IPS-NIHi7 (cell line): Measurements from ENCODE around the gene GET3.
"Not testable (repeated sequence)": the region's sequence is repeated elsewhere in the genome, so short reads cannot be mapped to it uniquely, and the experiment has no call there.

Source experiments
- DNase-seq: peaks from one replicate; pipeline ENCODE4 v3.0.0; 2012; ENCODE audit warnings: mixed read lengths; ENCODE audit errors: extremely low spot score

Gene GET3

GRCh38 chr19:12736995-12737834, at the start of gene GET3:
GET3 (plus strand) TSS chr19:12737497; CDS start chr19:12737506, 9 bp downstream.
- peak; percentile 96 for DNase-seq

- no peak for DNase-seq
Observed at GRCh38 chr19:12689012-12689411, 48.3 kb upstream of the GET3 start.

DNA sequence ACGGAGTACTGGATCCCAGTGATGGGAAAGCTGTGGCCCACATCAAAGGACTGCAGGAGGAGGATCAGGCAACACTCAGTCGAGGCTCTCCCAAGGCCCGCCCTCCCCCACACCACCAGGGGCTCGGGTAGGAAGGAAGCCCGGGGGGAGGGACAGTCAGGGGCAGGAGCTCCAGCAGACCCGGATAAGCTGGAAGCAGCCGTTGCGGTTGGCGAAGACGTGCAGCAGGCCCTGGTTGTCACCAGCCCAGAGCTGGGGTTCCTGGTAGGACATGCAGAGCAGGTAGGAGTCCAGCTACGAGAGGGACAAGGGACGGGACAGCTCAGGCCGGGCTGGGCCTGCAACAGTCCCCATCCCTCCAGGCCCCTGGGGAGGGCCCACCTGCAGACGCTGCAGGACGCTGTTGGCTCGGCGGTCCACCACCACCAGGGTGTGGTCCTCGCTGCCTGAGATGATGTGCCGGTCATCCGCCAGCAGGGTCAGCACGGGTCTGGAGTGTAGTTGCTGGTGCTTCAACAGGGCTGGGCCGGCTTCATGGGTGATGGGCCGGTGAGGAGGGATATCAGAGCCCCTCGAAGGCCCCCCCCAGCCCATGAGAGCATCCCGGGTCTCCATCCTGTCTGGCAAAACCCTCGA, 47.6 kb upstream of the GET3 start:
- no peak for DNase-seq

GRCh38 chr19:12692960-12693359, 44.3 kb upstream of the GET3 start:
- DNase-seq: no peak

- no peak for DNase-seq
Observed at GRCh38 chr19:12694641-12695040, 42.7 kb upstream of the GET3 start.

- no peak for DNase-seq
Observed at GRCh38 chr19:12695096-12695495, 42.2 kb upstream of the GET3 start.

DNA sequence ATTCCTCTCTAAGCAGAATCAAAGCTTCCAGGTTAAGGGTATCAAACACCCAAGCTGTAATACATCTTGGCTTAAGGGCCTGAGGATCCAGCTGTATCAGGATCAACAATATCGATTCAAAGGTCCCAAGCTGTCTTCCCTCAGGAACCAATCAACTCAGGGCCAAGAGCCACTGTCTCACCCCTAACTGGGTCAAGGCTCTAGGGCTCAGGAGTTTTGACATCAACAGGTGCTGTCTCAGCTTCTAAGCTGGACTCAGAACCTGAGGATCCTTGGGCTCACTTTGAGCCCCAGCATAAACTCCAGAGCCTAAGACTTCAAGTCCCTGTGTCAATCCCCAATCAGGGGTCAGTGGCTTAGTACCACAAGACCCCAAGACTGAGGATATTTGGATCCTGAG, 41.8 kb upstream of the GET3 start:
- no peak for DNase-seq

DNA sequence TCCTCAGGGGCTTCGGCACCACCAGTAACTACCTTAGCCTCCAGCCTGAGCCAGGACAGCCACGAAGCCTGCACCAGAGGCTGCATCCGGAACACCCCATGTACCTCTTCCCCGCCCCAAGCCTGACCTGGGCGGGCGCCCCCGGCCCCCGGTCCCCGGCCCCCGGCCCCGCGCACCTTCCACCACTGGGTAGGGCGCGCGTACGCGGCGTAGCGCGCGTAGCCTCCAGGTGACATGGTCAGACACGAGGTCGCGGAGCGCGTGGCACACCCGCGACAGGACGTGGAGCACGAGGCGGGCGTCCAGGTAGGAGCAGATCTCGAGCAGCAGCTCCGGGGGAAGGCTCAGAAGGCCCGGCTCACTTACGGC, 41.3 kb upstream of the GET3 start:
- peak; percentile 16 for DNase-seq

- DNase-seq: peak; percentile 98
Observed at GRCh38 chr19:12696366-12697335, 40.6 kb upstream of the GET3 start, which contains the start of gene FBXW9. FBXW9 (minus strand) TSS chr19:12696631; CDS start chr19:12696581, 50 bp downstream.

DNA sequence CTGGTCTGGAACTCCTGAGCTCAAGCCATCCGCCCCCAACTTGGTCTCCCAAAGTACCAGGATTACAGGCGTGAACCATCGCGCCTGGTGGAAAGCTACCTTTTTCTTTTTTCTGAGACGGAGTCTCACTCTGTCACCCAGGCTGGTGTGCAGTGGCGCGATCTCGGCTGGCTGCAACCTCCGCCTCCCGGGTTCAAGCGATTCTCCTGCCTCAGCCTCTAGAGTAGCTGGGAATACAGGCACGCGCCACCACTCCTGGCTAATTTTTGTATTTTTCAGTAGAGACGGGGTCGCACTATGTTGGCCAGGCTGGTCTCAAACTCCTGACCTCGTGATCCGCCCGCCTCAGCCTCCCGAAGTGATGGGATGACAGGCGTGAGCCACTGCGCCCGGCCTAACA, 39.9 kb upstream of the GET3 start:
- DNase-seq: not testable (repeated sequence)

- no peak for DNase-seq
Observed at GRCh38 chr19:12698138-12698537, 39.2 kb upstream of the GET3 start.

DNA sequence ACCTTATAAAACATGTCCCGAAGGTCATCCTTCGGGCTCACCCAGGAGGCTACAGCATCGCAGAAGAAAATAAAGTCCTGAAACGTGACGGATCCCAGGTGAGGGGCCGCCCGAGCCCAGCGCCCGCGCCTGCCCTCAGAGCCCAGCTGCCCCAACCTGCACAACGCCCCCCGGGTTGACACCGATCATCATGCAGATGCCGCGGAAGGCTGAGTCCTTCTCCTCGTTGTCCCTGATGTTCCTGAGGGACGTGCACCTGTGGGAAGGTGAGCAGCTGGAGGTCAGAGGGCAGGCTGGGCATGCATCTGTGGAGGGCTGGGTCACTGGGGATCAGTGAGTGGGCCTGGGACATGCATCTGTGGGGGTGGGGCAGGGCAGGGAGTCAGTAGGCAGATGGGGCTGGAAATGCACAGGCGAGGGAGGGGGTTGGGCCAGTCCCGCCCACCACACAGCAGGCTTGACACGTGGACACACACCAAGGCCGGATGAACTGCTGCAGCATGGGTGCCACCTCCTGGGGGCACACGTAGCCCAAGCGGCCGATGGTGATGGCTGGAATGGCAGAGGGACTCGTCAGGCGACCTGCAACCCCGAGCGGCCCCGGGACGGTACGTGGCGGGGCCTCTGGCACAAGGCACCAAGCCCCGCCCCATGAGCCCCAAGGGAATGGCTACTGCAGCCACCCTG, 35.6 kb upstream of the GET3 start:
- DNase-seq: no peak

GRCh38 chr19:12703046-12703445, 34.3 kb upstream of the GET3 start:
- peak; percentile 95 for DNase-seq

DNA sequence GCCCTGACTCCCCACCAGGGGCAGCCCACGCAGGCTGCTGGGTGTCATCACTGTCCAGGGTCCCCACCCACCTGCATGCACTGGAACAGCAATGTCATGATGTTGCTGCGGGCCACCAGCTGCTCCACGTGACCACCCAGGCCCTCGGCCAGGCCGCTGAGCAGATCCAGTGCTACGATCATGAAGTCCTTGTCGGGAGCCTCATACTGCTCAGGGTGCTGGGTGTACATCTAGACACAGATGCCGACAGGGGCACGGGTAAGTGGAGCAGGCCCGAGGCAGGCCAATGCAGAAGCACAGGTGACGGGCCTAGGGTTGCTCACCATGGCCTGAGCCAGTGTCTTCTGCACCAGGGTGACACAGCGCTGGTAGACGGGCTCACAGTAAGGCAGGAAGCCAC, 32.1 kb upstream of the GET3 start:
- DNase-seq: no peak

DNA sequence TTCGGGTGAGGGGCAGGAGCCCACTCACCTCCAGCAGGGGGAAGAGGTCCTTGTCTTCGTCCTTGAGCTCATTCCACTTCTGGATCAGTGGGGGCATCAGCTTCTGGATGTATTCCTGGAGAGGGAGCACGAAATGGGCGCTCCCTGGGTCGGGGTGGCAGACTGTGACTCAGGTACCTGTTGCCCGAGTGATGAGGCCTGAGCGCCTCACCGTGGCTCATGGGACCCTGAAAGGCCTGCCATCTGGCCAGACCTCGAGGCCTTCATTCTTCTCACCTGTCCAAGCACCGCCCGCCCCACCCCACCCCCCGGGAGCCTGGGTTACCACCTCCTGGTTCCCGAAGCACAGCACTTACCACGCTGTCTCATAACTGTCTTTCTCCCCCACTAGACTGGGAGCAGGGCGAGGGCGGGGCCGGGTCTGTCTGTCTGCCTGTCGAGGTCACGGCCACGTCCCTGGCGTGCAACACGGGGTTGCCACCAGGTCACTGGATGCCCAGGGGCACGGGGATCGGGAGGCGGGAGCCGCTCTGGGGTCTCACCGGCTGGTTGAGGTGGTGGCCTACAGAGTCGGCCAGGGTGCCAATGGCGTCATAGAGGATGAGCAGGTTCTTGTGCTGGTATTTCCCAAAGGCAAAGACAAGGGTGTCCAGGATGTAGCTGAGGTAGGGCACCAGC, 31.5 kb upstream of the GET3 start:
- DNase-seq: no peak

- DNase-seq: no peak
Observed at GRCh38 chr19:12706332-12706718, 31.0 kb upstream of the GET3 start.

DNA sequence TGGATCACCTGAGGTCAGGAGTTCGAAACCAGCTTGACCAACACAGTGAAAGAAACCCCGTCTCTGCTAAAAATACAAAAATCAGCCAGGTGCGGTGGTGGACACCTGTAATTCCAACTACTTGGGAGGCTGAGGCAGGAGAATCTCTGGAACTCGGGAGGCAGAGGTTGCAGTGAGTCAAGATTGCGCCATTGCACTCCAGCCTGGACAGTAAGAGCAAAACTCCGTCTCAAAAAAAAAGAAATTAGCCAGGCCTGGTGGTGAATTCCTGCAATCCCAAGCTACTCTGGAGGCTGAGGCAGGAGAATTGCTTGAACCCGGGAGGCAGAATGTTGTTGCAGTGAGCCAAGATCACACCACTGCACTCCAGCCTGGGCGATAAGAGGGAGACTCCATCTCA, 28.7 kb upstream of the GET3 start:
- DNase-seq: no peak

GRCh38 chr19:12711187-12711586, 26.1 kb upstream of the GET3 start:
- DNase-seq: no peak

DNA sequence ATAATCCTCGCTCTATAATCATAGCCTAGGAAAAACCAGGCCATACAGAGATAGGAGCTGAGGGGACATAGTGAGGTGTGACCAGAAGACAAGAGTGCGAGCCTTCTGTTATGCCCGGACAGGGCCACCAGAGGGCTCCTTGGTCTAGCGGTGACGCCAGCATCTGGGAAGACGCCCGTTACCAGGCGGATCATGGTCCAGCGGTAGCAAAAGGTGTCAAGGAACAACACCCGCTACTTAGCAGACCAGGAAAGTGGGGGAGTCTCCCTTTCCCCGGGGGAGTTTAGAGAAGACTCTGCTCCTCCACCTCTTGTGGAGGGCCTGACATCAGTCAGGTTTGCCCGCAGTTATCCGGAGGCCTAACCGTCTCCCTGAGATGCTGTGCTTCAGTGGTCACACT, 25.2 kb upstream of the GET3 start:
- DNase-seq: not testable (repeated sequence)

- DNase-seq: not testable (repeated sequence)
Observed at GRCh38 chr19:12713304-12713703, 24.0 kb upstream of the GET3 start.

- DNase-seq: no peak
Observed at GRCh38 chr19:12715102-12715501, 22.2 kb upstream of the GET3 start.
